HG03095 (cell line): Measurements from ENCODE around the gene HSPE1.
"Not testable (repeated sequence)": the region's sequence is repeated elsewhere in the genome, so short reads cannot be mapped to it uniquely, and the experiment has no call there.

Source experiments
- ATAC-seq: cut with Tn5 transposase; IDR thresholded peaks from one replicate; pipeline ENCODE4 v1.9.1; 2021; ENCODE audit warnings: moderate library complexity; ENCODE audit not compliant: unreplicated experiment

The HSPE1 gene

GRCh38 chr2:197498235-197498936 is 1.8 kb upstream of the HSPE1 start:
- no peak for ATAC-seq

- peak; percentile 25 for ATAC-seq
Measured at GRCh38 chr2:197498937-197499593, 1.1 kb upstream of the HSPE1 start.

DNA sequence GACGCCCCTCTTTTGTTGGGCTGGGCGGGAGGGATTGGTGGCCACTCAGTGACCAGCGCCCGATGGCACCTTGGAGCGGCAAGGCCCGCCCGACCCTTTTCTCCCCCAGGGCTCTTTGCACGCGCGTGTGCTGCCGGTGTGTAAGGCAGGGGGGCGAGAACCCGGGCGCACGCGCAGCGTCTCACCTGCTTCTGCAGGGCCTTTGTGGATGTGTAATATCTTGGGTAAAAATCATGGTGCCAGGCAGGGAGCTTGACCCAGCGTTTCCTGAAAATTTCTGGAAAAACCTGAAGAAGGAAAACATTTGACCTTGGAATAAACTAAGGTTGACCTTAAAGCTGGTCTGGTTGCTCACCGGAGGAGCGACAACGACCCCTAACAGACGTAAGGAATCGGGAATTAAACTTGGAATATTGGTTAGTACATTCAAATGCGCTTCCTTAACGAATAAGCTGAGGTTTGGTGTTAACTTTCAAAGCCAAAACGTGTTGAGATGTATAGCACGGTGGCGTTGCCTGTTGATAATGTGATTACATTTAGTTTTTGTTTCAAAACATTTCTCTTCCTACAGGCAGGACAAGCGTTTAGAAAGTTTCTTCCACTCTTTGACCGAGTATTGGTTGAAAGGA is 438 bp downstream of the HSPE1 start:
- ATAC-seq, result peak; percentile 3

DNA sequence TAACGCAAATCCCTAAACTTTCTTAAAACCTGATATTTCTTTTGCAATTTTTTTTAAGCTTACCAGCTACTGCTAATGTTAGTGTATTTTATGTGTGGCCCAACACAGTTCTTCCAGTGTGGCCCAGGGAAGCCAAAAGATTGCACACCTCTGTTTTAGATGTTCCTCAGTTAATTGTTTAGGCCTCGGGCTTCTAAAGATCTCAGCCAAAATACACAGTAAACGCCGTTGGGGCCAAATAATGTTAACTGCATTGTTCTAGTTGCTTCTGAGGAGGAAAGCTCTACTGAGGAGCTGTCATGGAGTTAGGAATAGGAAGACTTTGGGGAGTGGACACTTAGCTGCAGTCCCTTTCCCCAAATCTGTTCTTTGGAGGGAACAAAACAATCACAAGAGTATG is 2.0 kb downstream of the HSPE1 start:
- ATAC-seq, result no peak

- no peak for ATAC-seq
Measured at GRCh38 chr2:197502685-197503084, 2.5 kb downstream of the HSPE1 start.

DNA sequence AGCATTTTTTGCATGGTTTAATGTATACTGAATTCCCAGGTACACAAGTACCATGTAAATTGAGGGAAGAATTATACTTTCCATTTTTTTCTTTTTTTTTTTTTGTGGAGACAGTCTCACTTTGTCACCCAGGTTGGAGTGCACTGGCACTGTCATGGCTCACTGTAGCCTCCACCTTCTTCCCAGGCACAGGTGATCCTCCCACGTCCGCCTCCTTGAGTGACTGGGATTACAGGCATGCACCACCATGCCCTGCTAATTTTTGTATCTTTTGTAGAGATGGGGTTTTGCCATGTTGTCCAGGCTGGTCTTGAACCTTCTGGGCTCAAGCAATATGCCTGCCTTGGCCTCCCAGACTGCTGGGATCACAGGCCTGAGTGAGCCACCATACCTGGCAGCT is 3.8 kb downstream of the HSPE1 start:
- ATAC-seq, result no peak

GRCh38 chr2:197504512-197504911 is 4.3 kb downstream of the HSPE1 start:
- no peak for ATAC-seq

GRCh38 chr2:197506658-197507057 is 6.5 kb downstream of the HSPE1 start:
- ATAC-seq, result no peak

DNA sequence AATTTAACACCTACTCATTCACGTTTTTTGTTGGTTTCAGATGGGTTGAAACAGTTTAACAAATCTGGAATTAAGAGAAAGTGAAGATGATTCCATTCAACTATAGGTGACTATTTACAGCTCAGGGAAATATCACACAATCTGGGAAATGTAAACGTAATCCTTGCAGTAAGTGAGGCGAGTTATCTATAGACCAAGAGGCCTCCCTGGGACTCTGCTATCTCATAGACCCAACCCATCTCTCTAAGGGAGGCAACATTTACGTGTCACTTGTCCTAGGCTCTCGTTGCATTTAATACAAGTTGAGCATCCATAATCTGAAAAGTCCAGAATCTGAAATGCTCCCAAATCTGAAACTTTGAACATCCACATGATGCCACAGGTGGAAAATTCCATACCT is 13.7 kb downstream of the HSPE1 start:
- no peak for ATAC-seq

DNA sequence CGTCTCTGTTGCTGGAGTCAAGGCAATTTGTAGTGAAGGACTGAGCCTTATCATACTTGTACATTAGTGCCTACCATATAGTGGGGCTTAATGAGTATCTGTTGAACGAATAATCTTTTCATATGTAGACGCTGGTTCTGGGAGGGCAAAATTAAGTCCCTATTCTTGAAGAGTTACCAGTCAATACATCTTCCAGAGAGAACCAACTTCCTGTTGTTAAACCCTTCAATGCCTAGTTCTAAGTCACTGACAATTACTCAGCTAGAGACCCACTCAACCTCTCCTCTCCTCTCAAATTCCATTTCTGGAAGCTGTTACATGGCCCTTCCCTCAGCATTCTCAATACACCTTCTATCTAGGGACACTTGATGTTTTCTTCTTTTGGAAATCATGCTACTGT is 14.6 kb downstream of the HSPE1 start:
- no peak for ATAC-seq

DNA sequence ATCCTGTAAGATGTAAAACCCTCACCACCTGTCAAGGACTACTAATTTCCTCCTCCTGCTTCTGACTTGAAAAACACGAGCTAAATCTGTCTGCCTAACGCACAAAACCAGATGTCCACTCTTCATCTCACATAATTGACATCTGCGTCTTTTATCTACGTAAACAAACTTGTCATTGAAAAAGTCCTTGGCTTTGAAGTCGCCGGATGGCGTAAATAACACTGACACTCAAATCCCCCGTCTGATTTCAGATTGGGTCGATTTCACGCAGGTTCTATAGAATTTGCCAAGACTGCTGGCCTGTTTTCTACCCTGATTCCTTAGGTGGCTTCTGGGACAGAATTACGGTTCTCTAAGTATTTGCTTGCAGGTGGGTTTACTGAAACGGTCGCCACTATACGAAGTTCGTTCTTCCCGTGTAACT is 15.1 kb downstream of the HSPE1 start:
- peak; percentile 10 for ATAC-seq

- ATAC-seq, result peak; percentile 90
Measured at GRCh38 chr2:197515739-197516392, 15.7 kb downstream of the HSPE1 start, which contains the start of gene MOB4. Gene MOB4 (plus strand): TSS chr2:197516066. CDS start chr2:197516087, 21 bp downstream.

- ATAC-seq, result peak; percentile 8
Measured at GRCh38 chr2:197516393-197516761, 16.2 kb downstream of the HSPE1 start.

DNA sequence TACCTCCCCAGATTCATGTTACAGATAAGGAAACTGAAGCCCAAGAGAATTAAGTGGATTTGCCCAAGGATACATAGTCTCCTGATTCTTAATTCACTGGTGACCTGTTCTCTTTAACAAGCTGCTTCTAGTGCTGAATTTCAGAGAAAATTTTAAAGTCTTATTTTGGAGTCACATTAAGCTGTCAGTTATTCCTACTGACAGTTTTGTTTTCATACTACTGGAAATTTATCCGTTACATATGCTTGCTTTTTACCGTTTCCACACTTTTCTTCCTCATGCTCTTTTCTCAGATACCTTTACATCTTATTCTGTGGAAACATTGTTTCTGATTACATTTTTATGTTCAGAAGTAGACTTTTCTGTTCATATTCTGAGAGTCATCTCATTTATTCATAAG is 17.0 kb downstream of the HSPE1 start:
- ATAC-seq, result no peak

DNA sequence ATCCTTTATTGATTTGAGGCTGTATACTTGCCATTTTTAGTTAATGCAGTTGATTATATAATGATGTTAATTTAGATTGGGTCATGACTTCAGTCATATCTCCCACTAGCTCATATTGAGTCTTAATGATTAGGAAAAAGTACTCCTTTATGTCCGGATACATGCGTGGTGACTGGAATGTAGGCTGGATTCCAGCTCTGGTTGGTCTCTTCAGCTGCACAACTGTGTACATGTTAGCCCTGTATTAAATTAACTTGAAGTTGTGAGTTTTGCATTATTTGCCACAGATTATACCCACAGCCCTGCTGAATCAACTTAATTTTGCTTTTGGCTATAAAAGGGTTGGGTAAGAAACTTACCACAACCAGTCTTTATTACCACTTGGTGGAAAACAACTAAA is 38.2 kb downstream of the HSPE1 start:
- no peak for ATAC-seq

DNA sequence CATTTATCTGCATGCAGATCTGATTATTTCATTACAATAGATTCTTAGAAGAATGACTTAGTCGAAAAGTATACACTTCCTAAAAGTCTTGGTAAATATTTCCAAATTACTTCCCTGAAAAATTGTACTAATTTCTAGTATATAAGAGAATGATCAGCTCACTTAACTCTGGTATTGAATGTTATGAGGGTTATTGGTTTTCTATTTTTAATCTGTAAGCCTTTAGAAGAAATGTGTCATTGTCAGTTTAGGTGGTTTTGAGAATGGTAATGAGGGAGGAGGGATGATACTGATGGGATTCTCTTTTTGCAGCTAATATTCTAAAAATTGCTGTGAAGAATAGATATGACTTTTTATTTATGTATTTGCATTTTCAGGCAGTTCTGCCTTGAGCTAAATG is 39.6 kb downstream of the HSPE1 start:
- ATAC-seq, result no peak

DNA sequence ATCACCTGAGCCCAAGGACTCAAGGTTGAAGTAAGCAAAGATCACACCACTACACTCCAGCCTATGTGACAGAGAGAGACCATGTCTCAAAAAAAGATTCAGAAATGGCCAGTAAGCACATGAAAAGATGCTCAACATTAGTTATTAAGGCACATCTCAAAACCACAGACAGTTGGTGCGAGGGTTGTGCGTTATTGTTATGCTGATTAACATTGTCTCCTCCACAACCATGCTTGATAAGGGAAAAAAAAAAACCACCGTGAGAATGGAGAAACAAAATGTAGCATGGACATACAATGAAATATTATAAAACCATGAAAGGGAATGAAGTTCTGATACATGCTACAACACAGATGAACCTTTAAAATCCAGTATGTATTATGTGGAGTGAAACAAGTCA is 43.0 kb downstream of the HSPE1 start:
- no peak for ATAC-seq

DNA sequence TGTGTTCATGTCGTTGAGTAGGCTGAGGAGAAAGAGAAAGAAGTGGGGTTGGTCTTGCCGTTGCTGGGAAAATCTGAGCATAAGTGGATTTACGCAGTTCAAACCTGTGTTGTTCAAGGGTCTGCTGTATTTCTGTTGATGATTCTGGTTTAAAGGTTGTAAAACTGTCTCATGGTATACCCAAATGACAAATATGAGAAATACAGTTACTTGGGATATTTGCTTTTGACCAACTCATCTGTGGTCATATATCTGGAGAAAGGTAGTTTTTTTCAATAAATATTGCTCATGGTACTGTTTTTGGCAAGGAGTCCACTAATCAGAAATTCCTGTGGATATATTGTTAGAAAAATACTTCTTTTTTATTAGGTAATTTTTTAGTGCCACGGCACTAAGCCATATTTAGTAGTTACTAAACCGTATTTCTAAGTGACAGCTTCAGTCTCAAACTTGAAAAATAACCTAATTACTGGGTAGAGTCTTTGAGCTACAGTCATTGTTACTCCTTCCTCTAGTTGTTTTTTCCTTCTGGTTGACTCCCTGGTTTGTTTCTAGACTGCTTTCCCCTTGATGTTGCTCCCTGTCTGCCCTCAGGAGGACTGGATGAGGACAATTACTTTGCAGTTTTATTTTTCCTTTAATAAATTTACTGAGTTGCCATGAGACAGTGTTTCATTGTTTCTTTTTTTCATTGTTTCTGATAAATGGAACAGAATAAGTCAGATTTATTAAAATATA is 47.2 kb downstream of the HSPE1 start:
- no peak for ATAC-seq

DNA sequence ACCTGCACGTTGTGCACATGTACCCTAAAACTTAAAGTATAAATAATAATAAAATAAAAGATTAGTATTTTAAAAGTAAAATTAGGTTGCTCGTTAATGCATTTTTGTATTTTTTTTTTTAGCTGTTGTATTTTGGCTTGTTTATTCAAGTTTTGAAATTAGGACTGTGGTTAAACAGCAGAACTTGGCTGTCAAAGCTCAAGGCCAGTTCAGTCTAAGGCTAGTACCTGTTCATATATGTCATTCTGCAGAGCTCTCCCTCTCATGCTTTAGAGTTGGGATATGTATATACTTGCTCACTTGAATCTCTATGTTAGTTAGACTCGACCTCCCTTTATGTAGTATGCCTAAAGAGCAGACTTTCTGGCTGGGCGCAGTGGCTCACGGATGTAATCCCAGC is 48.4 kb downstream of the HSPE1 start:
- ATAC-seq, result no peak

- ATAC-seq, result not testable (repeated sequence)
Measured at GRCh38 chr2:197551260-197551659, 51.1 kb downstream of the HSPE1 start.
